Measurements from ENCODE around the gene EFCAB10. TPM values are rescaled to one million over a fixed set of nuclear protein-coding genes. Genes with fewer than 3 reads are reported as not detected.

Gene EFCAB10
- polyA plus RNA-seq, 1 donor from 2014 or later: not detected

GRCh38 chr7:105587909-105588635 lies 6.8 kb upstream of the EFCAB10 start:
- Histone ChIP-seq H3K4me2 (ENCODE audit: low read length) (no peak overlapping the region), H3K27me3 (ENCODE audit: insufficient read depth, low read depth, low read length) (no peaks in the 10 kb centered on the region), H2AFZ (ENCODE audit: low read depth, low read length) (no peak overlapping the region), H3K9ac (ENCODE audit: low read length) (no peak overlapping the region), H3K79me2 (replicated peaks; ENCODE audit: insufficient read depth, low read length) (no peaks in the 10 kb centered on the region), H4K20me1 (ENCODE audit: insufficient read depth) (no peaks in the 10 kb centered on the region), H3F3A (ENCODE audit: insufficient read depth, low read length, poor library complexity, severe bottlenecking) (no peaks in the 10 kb centered on the region), H3K9me2 (ENCODE audit: insufficient read depth, low read length) (no peaks in the 10 kb centered on the region), H3K9me3 (ENCODE audit: low read length) (no peaks in the 10 kb centered on the region), H3K27ac (ENCODE audit: low read length) (no peak overlapping the region), H3K36me3 (ENCODE audit: insufficient read depth, low read length) (no peaks in the 10 kb centered on the region), H3K4me3 (ENCODE audit: low read length) (no peak overlapping the region)
- TF ChIP-seq EP300 (conservative IDR thresholded peaks at IDR 0.05; ENCODE audit: poor library complexity, severe bottlenecking): no peak
- TF ChIP-seq RAD21 (conservative IDR thresholded peaks at IDR 0.05): no peak
- TF ChIP-seq POLR2AphosphoS5 (IDR thresholded peaks at IDR 0.05): no peak
- no peak for TF ChIP-seq TAF1 (IDR thresholded peaks at IDR 0.05; ENCODE audit: low read depth)
- no peak for TF ChIP-seq MXI1 (conservative IDR thresholded peaks at IDR 0.05; ENCODE audit: poor library complexity, severe bottlenecking)
- no peak for TF ChIP-seq EZH2 (IDR thresholded peaks at IDR 0.05; ENCODE audit: borderline replicate concordance, insufficient read depth, low read length, poor library complexity, severe bottlenecking)
- TF ChIP-seq, protein P1, sequence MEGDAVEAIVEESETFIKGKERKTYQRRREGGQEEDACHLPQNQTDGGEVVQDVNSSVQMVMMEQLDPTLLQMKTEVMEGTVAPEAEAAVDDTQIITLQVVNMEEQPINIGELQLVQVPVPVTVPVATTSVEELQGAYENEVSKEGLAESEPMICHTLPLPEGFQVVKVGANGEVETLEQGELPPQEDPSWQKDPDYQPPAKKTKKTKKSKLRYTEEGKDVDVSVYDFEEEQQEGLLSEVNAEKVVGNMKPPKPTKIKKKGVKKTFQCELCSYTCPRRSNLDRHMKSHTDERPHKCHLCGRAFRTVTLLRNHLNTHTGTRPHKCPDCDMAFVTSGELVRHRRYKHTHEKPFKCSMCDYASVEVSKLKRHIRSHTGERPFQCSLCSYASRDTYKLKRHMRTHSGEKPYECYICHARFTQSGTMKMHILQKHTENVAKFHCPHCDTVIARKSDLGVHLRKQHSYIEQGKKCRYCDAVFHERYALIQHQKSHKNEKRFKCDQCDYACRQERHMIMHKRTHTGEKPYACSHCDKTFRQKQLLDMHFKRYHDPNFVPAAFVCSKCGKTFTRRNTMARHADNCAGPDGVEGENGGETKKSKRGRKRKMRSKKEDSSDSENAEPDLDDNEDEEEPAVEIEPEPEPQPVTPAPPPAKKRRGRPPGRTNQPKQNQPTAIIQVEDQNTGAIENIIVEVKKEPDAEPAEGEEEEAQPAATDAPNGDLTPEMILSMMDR (IDR thresholded peaks at IDR 0.05; ENCODE audit: poor library complexity, severe bottlenecking): no peak

GRCh38 chr7:105585850-105586500 lies 4.7 kb upstream of the EFCAB10 start:
- no peak overlapping the region for H3K9ac ChIP-seq (ENCODE audit: low read length)

More at GRCh38 chr7:105585850-105586500, 4.7 kb upstream of the EFCAB10 start:
- Histone ChIP-seq H3K36me3 (ENCODE audit: insufficient read depth, low read length) (no peaks in the 10 kb centered on the region), H2AFZ (ENCODE audit: low read depth, low read length) (no peak overlapping the region), H3K4me3 (ENCODE audit: low read length) (no peak overlapping the region), H3K9me3 (ENCODE audit: low read length) (no peaks in the 10 kb centered on the region), H3K4me2 (ENCODE audit: low read length) (no peak overlapping the region), H3K27me3 (ENCODE audit: insufficient read depth, low read depth, low read length) (no peaks in the 10 kb centered on the region), H3K79me2 (replicated peaks; ENCODE audit: insufficient read depth, low read length) (no peaks in the 10 kb centered on the region), H4K20me1 (ENCODE audit: insufficient read depth) (no peaks in the 10 kb centered on the region), H3F3A (ENCODE audit: insufficient read depth, low read length, poor library complexity, severe bottlenecking) (no peaks in the 10 kb centered on the region), H3K27ac (ENCODE audit: low read length) (no peak overlapping the region), H3K9me2 (ENCODE audit: insufficient read depth, low read length) (no peaks in the 10 kb centered on the region)
- TF ChIP-seq REST (IDR thresholded peaks at IDR 0.05; ENCODE audit: borderline replicate concordance) (no peak), TAF1 (IDR thresholded peaks at IDR 0.05; ENCODE audit: low read depth) (no peak), EP300 (conservative IDR thresholded peaks at IDR 0.05; ENCODE audit: poor library complexity, severe bottlenecking) (no peak), POLR2AphosphoS5 (IDR thresholded peaks at IDR 0.05) (no peak)

Measured in neural cell (in vitro differentiated cells).